Suprapubic skin (tissue), 4 donors: ENCODE results near the gene CTXND1.

Source experiments
- CTCF ChIP-seq, 2 donors: fragments of 200-600 bp in 1 of 2; fragments of 450-650 bp in 1 of 2; sonication (generic) in 1 of 2; IDR thresholded peaks; one replicate each; pipeline ENCODE4 v1.5.1; 2016 to 2019; ENCODE audit warnings: antibody characterized with exemption in 2 of 2, mild to moderate bottlenecking in 1 of 2, moderate library complexity in 1 of 2
- EP300 ChIP-seq: sonication (generic); formaldehyde crosslinking; IDR thresholded peaks from one replicate; pipeline ENCODE4 v1.6.1; 2017; ENCODE audit warnings: antibody characterized with exemption
- POLR2A ChIP-seq, 2 donors: fragments of 450-650 bp; IDR thresholded peaks; one replicate each; pipeline ENCODE4 v1.6.1; 2017; ENCODE audit warnings: antibody characterized with exemption in 2 of 2, mild to moderate bottlenecking in 2 of 2, moderate library complexity in 2 of 2
- POLR2AphosphoS5 ChIP-seq, 3 donors: sonication (generic); formaldehyde crosslinking; IDR thresholded peaks; one replicate each; pipeline ENCODE4 v1.6.1; 2017; ENCODE audit warnings: antibody characterized with exemption in 3 of 3

GRCh38 chr15:80155001-80155377, 97.0 kb downstream of the CTXND1 start:
- TF ChIP-seq EP300 = no peak
- TF ChIP-seq CTCF (IDR thresholded peaks at IDR 0.05) = no peak
- no peak for TF ChIP-seq POLR2AphosphoS5 (IDR thresholded peaks at IDR 0.05)
- TF ChIP-seq POLR2A (IDR thresholded peaks at IDR 0.05) = no peak
